OCI-LY7 (cell line): ENCODE data around the gene RPA3.

Experiments used
- EZH2phosphoT487 ChIP-seq: fragments of 200-600 bp; sonication (generic); IDR thresholded peaks from 2 replicates; pipeline ENCODE4 v1.6.1; 2018; ENCODE audit warnings: low read depth, borderline replicate concordance, mild to moderate bottlenecking, mixed run types, antibody characterized with exemption, low read length, moderate library complexity, mixed read lengths
- TF ChIP-seq, protein P1 (sequence below): fragments of 200-600 bp; sonication (generic); conservative IDR thresholded peaks from 2 replicates; pipeline ENCODE4 v1.5.1; 2014; ENCODE audit warnings: mild to moderate bottlenecking, antibody characterized with exemption, low read length, moderate library complexity, mixed read lengths

DNA sequence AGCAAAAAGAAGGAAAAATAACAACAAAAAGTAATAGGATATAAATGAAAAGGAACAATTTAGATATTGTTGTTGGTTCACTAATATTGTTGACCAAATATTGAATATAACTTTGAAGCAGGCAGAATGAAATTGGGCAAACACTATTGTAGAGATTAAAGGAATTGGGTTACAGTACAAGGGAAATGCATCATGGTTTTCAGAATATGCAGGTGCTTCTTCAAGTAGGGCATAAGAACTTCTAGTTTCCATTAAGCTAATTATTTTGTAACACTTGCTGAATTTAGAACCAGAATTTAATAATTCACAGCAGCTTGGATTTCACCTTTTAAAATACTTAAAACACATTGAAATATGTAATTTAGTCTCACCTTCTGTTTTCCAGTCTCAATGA is 36.5 kb downstream of the RPA3 start:
- TF ChIP-seq, protein P1, sequence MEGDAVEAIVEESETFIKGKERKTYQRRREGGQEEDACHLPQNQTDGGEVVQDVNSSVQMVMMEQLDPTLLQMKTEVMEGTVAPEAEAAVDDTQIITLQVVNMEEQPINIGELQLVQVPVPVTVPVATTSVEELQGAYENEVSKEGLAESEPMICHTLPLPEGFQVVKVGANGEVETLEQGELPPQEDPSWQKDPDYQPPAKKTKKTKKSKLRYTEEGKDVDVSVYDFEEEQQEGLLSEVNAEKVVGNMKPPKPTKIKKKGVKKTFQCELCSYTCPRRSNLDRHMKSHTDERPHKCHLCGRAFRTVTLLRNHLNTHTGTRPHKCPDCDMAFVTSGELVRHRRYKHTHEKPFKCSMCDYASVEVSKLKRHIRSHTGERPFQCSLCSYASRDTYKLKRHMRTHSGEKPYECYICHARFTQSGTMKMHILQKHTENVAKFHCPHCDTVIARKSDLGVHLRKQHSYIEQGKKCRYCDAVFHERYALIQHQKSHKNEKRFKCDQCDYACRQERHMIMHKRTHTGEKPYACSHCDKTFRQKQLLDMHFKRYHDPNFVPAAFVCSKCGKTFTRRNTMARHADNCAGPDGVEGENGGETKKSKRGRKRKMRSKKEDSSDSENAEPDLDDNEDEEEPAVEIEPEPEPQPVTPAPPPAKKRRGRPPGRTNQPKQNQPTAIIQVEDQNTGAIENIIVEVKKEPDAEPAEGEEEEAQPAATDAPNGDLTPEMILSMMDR, result no peak
- TF ChIP-seq EZH2phosphoT487, result no peak
